ENCODE results near the gene ANKRD65. TPM values are rescaled to one million over a fixed set of nuclear protein-coding genes. Genes with fewer than 3 reads are reported as not detected.
"Not testable (repeated sequence)": the region's sequence is repeated elsewhere in the genome, so short reads cannot be mapped to it uniquely, and the experiment has no call there.

The ANKRD65 gene
- total RNA-seq = not detected

DNA sequence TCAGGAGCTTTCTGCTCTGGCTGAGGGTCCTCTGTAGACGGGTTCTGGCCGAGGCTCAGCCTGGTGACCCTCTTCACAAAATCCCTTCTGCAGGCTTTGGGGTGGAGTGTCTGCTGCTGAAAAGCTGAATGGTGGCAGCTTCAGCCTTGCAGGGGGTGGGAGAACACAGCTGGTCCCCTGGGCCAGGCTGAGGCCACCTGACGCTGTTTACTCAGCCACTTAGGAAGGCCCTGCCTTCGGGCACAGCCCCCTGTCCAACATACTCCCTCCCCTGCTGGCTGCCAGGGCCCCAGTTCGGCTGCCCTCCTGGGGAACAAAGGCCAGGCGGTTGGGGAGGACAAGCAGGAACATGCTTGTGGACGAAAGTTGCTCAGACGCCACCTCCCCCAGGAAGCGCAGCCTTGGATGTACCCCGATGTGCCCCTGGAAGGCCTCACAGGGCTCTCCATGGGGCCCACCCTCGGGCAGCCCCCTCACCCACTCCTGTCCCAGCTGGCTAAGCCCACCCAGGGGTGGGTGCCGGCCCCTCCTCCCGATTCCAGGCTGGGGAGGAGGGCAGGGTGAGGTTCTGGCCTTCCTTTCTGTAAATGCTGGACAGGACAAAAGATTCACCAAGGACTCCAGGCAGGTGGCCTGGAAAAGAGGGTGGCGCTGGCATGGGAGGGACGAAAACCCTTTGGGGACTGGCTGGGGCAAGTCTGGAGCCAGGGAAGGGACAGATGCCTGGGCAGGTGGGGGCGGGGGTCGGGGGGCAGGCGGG is at the start of gene ANKRD65:
TSS of gene ANKRD65 (minus strand) at position 130 of the 760 bp plus-strand sequence. CDS start 271 bp downstream, outside the sequence.
- DNase-seq = no peak
- H3K36me3 Mint-ChIP-seq = no peaks in the 10 kb centered on the region
- no peaks in the 10 kb centered on the region for H3K9me3 Mint-ChIP-seq
- no peak within 1 kb of the TSS for H3K4me3 Mint-ChIP-seq
- intact Hi-C loops (cut with micrococcal nuclease) = no loop called here
- no peak within 1 kb of the TSS for H3K27ac Mint-ChIP-seq
- H3K4me1 Mint-ChIP-seq (ENCODE audit: low read depth) = peaks cover 13% of the 10 kb centered on the region
- H3K27me3 Mint-ChIP-seq = peaks cover 21% of the 10 kb centered on the region
- ChIA-PET POLR2A (no interaction called here), CTCF (no interaction called here)

DNA sequence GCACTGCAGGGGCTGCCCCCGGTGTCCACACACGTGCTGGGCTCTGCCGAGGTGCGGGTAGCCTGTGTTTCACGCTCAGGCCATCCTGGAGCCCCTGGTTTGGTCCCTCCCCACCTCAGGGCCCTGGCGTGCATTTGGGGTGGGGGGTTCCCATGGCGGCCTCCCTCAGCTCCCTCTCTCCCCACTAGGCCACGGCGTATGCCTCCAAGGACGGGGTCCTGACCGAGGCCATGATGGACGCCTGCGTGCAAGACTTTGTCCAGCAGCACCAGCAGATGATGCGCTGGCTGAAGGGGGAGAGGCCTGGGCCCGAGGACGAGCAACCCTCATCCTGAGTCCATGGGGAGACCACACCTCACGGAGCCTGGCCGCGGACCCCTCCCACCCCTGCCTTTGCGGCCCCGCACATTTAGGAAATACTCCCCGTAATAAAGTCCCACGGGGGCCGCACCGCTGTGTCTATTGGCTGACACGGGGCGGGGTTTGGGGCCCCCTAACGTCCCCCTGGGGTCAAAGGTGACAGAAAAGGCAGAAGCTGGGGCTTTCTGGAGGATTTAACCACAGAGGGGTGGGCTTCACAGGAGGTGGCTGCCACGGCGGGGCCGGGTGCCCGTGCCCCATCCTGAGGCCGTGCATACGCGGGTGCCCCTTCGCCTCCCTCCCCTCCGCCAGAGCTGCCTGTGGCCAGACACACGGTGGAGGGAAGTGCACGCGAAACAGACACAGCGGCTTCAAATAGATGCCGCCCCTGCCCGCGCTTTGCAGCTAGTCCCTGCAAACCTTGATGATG is 47.3 kb upstream of the ANKRD65 start:
- DNase-seq; H3K9me3 Mint-ChIP-seq; H3K4me3 Mint-ChIP-seq; H3K27me3 Mint-ChIP-seq; intact Hi-C loops (cut with micrococcal nuclease); CTCF ChIA-PET; POLR2A ChIA-PET; H3K27ac Mint-ChIP-seq; H3K36me3 Mint-ChIP-seq: not testable (repeated sequence)
- peaks cover 19% of the 10 kb centered on the region for H3K4me1 Mint-ChIP-seq (ENCODE audit: low read depth)

DNA sequence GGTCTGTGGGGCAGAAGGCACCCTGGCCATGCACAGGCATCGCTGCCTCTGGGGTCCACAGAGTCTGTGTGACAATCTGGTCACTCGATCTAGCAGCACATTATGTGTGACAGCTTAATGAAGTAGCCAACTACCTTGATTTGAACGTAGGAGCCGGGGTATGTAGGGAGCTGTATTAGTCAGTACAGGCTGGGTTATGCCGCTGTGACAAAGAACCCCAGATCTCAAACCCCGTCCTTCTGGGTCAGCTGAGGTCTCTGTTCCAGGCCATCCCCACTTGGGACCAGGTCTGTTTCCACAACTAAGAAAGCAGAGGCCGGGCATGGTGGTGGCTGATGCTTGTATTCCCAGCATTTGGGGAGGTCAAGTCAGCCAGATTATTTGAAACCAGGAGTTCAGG is 42.2 kb upstream of the ANKRD65 start:
- Mint-ChIP-seq H3K27ac (no peak overlapping the region), H3K4me3 (no peak overlapping the region), H3K4me1 (ENCODE audit: low read depth) (no peaks in the 10 kb centered on the region), H3K27me3 (peaks cover 6% of the 10 kb centered on the region), H3K9me3 (no peaks in the 10 kb centered on the region), H3K36me3 (no peaks in the 10 kb centered on the region)
- ChIA-PET POLR2A (no interaction called here), CTCF (interaction anchor here (1.0 kb wide), 1 partner anchor 22 kb away, joined by 3 read pairs; no protein-coding TSS in a partner anchor)
- DNase-seq = no peak
- intact Hi-C loops (cut with micrococcal nuclease) = no loop called here

DNA sequence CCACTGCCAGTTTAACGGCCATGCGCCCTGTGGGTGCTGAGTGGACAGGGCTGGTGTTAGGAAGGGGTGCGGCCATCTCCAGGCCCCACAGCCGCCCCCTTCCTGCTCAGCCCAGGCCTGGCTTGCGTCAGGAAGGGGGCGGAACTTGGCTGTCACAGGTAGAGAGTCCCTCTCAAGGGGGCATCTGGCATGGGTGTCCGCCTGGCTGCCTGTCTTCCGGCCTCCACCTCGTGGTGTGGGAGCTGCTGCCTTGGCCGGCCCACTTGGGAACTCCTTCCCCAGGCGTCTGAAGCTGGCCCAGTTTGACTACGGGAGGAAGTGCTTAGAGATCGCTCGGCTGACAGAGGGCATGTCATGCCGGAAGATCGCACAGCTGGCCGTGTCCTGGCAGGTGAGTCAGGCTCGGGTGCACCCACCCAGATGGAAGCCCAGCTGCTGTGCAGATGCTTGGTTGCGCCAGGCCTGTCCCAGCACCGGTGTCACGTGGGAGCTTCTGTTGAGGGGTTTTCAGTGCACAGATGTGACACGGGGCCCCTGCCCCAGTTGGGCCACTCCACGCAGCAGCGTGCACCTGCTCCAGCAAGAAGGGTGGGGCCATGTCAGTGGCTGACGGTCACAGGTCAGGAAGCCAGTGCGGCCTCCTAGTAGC is 41.4 kb upstream of the ANKRD65 start:
- DNase-seq = peak; percentile 29
- intact Hi-C loops (cut with micrococcal nuclease) = no loop called here
- Mint-ChIP-seq H3K4me3 (peak overlapping the region; percentile 66), H3K27me3 (peaks cover 6% of the 10 kb centered on the region), H3K9me3 (no peaks in the 10 kb centered on the region), H3K27ac (no peak overlapping the region), H3K4me1 (ENCODE audit: low read depth) (no peaks in the 10 kb centered on the region), H3K36me3 (no peaks in the 10 kb centered on the region)
- ChIA-PET POLR2A (no interaction called here), CTCF (interaction anchor here (0.7 kb wide), 1 partner anchor 446 kb away, joined by 3 read pairs; no protein-coding TSS in a partner anchor)

DNA sequence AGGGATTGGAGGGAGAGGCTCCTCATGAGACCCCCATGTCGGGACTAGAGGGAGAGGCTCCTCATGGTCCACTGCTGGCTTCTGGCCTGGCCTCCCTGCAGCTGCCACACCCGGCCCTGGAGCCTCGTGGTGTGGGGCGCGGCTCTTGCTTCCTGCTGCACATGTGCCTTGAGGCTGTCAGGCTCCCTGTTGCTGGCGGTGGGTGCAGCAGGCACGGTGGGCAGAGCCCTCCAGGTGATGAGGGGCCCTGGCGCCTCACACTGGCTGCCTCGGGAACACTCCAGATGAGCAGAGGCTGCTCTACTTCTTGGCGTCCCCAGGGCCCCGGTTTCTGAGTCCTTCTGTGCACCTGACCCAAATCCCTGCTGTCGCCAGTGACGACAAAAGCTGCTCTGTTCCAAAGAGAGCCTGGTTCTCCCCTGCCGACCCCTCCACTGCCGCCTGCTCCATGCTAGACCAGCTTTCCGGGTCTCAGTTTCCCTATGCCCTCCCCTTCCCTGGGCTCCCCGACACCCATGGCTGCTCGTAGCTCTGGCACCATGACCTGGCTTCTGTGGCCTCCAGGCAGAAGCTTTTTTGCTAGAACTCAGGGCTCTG is 40.7 kb upstream of the ANKRD65 start:
- peak overlapping the region; percentile 66 for H3K4me3 Mint-ChIP-seq
- ChIA-PET POLR2A (no interaction called here), CTCF (no interaction called here)
- no peak for DNase-seq
- intact Hi-C loops (cut with micrococcal nuclease) = no loop called here
- H3K9me3 Mint-ChIP-seq = no peaks in the 10 kb centered on the region
- H3K27ac Mint-ChIP-seq = no peak overlapping the region
- peaks cover 6% of the 10 kb centered on the region for H3K27me3 Mint-ChIP-seq
- H3K36me3 Mint-ChIP-seq = no peaks in the 10 kb centered on the region
- H3K4me1 Mint-ChIP-seq (ENCODE audit: low read depth) = no peaks in the 10 kb centered on the region

DNA sequence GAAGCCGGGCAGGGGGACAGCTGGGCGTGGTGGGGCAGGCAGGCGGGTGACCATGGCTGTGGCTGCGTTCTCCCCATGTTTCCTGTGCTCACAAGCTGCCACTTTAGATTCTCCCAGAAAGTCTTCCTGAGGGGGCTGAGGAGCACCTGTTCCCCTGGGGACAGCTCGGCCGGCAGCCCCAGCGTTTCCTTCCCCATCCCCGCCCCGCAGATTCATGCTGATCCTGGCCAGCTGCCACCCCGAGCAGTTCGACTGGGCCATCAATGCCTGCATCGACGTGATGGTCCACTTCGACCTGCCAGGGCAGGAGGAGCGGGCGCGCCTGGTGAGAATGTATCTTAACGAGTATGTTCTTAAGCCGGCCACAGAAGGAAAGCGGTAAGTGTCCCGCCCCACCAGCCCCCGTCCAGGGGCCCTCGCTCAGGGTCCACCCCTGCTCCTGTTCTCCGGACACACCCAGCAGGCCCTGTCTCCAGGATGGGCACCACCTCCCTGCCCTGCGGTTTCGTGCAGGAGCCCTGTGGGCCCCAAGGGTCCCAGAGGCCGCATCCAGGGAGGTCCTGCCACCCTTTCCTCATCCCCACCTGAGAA is 39.6 kb upstream of the ANKRD65 start:
- peaks cover 4% of the 10 kb centered on the region for H3K27me3 Mint-ChIP-seq
- no peak overlapping the region for H3K27ac Mint-ChIP-seq
- intact Hi-C loops (cut with micrococcal nuclease) = no loop called here
- ChIA-PET CTCF (no interaction called here), POLR2A (no interaction called here)
- DNase-seq = no peak
- H3K36me3 Mint-ChIP-seq = no peaks in the 10 kb centered on the region
- H3K4me1 Mint-ChIP-seq (ENCODE audit: low read depth) = no peaks in the 10 kb centered on the region
- H3K9me3 Mint-ChIP-seq = no peaks in the 10 kb centered on the region
- H3K4me3 Mint-ChIP-seq = no peak overlapping the region

DNA sequence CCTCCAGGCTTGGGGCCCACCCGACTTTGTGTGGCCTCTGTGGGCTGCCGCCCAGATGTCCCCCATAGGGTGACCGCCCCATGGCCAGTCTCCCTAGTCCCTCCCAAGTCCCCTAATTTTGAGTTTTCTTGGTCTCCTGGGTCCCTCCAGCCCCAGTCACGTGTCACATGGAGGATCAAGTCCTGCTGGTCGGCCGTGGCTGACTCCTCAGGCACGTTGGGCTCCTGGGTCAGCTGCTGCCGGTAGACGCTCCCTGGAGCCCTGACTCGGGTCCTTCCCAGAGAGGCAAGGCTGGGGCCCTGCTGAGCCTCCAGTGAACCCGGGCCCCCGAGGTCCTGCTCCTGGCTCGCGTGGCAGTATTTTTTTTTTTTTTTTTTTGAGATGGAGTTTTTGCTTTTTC is 38.6 kb upstream of the ANKRD65 start:
- H3K36me3 Mint-ChIP-seq; H3K4me1 Mint-ChIP-seq (ENCODE audit: low read depth); DNase-seq; H3K27ac Mint-ChIP-seq; H3K27me3 Mint-ChIP-seq; H3K9me3 Mint-ChIP-seq; H3K4me3 Mint-ChIP-seq; POLR2A ChIA-PET; CTCF ChIA-PET; intact Hi-C loops (cut with micrococcal nuclease): not testable (repeated sequence)

DNA sequence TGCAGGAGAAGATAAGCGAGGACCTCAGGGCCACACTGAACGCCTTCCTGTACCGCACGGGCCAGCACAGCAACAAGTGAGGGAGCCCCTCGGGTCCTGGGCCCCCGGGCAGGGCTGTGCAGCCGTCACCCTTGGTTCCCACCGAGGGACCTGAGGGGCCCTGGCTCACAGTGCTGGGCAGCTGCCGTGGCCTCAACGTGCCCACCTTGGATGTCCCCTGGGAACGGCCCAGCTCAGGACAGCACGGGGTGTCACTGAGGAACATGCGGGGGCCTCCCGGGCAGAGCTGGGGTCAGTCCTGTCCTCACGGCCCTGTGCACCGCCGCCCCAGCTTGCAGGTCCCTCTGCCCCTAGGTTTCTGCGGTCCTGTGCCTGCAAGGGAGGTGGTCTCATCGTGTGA is 38.1 kb upstream of the ANKRD65 start:
- DNase-seq; H3K27ac Mint-ChIP-seq; intact Hi-C loops (cut with micrococcal nuclease); H3K4me1 Mint-ChIP-seq (ENCODE audit: low read depth); CTCF ChIA-PET; H3K4me3 Mint-ChIP-seq; POLR2A ChIA-PET; H3K9me3 Mint-ChIP-seq; H3K27me3 Mint-ChIP-seq; H3K36me3 Mint-ChIP-seq: not testable (repeated sequence)

DNA sequence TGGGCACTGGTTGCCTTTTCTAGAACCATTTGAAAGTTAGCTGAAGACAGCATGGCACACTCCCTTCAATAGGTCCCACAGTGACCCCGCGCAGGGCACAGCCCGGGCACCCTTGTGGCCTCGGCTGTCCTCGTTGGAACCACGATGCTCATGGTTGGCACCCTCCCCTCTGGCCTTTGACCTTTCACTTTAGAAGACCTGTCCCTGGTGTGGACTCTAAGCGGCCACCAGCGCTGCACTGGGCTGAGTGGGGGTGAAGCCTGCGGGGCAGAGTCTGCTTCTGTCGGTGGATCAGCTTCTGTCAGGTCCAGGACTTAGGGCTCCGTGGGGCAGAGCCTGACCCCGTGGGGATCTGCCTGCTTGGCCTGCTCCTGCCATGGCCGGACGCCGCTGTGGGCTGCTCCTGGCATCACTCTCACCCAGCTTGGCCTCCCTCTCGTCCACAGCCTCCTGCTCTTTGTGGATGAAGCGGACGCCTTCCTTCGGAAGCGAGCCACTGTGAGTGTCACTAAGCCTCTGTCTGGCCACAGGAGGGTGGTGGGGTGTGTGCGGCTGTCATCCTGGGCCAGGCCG is 35.7 kb upstream of the ANKRD65 start:
- H3K4me3 Mint-ChIP-seq; intact Hi-C loops (cut with micrococcal nuclease); CTCF ChIA-PET; H3K36me3 Mint-ChIP-seq; H3K4me1 Mint-ChIP-seq (ENCODE audit: low read depth); POLR2A ChIA-PET; H3K27ac Mint-ChIP-seq; H3K27me3 Mint-ChIP-seq; DNase-seq; H3K9me3 Mint-ChIP-seq: not testable (repeated sequence)

DNA sequence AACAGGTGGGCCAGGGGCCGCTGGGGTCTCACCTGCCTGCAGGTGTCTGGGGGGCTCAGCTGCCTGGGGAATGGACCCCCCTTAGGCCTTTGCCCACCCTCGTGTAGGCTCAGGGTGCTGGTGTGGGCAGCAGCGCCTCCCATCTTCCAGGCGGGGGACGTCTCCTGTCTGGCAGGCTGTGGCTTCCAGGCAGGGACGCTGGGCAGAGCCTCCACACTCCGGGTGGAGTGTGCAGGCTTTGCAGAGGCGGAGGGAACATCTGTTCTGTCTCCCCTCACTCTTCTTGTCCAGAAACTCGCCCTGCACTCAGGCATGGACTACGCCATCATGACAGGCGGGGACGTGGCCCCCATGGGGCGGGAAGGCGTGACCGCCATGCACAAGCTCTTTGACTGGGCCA is 34.9 kb upstream of the ANKRD65 start:
- H3K4me3 Mint-ChIP-seq; H3K27ac Mint-ChIP-seq; DNase-seq; POLR2A ChIA-PET; intact Hi-C loops (cut with micrococcal nuclease); H3K36me3 Mint-ChIP-seq; H3K27me3 Mint-ChIP-seq; CTCF ChIA-PET; H3K4me1 Mint-ChIP-seq (ENCODE audit: low read depth); H3K9me3 Mint-ChIP-seq: not testable (repeated sequence)

DNA sequence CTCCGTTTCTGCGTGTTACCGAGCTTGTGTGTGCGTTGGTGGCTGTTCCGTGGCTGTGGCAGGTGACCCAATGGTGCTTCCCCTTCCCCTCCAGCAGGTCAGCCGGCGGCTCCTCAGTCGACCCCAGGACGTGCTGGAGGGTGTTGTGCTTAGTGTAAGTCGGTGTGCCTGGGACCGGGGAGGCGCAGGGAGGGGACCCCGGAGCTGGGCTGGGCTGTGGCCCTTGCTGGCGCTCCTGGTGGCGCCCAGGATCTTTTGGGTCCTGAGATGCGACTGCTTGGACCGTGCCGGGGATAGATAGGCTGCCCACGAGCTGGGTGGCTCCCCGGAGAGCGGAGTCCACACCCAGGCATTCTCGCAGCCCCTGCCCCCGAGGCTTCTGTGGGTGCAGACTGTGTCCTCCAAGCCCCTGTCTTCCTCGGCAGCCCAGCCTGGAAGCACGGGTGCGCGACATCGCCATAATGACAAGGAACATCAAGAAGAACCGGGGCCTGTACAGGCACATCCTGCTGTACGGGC is 34.3 kb upstream of the ANKRD65 start:
- CTCF ChIA-PET = no interaction called here

More for the DNA sequence above, 34.3 kb upstream of the ANKRD65 start:
- Mint-ChIP-seq H3K36me3 (no peaks in the 10 kb centered on the region), H3K27me3 (no peaks in the 10 kb centered on the region), H3K27ac (no peak overlapping the region), H3K4me1 (ENCODE audit: low read depth) (no peaks in the 10 kb centered on the region), H3K9me3 (no peaks in the 10 kb centered on the region), H3K4me3 (no peak overlapping the region)
- POLR2A ChIA-PET = no interaction called here
- DNase-seq = no peak
- intact Hi-C loops (cut with micrococcal nuclease) = no loop called here
